ENCODE data around the gene KIF26B. TPM values are rescaled to one million over a fixed set of nuclear protein-coding genes. Genes with fewer than 3 reads are reported as not detected.

The KIF26B gene
- total and polyA plus RNA-seq, 10 of the 15 experiments (the other 5 are each of a cell fraction or from before 2014, with no cell fraction given) = 0.35 to 11.6 (median 2.2) TPM

GRCh38 chr1:245246433-245246832, 91.6 kb downstream of the KIF26B start (continued):
- no peak for TF ChIP-seq RB1 (IDR thresholded peaks at IDR 0.05; ENCODE audit: borderline replicate concordance)
- TF ChIP-seq SP1 (IDR thresholded peaks at IDR 0.05; ENCODE audit: low read depth, low read length) = no peak

GRCh38 chr1:245247356-245247755, 92.6 kb downstream of the KIF26B start:
- FAIRE-seq = no peak
- ChIA-PET CTCF (no interaction called here), SMC1A (ENCODE audit: uncharacterized antibody, unreplicated experiment) (no interaction called here), POLR2A (no interaction called here), RAD21 (ENCODE audit: unreplicated experiment) (no interaction called here)
- Histone ChIP-seq H3K27me3 (replicated peaks in 1 of 2; ENCODE audit: control insufficient read depth in 2 of 2, insufficient read depth in 2 of 2, low read length in 1 of 2) (no peaks in the 10 kb centered on the region), H3K27ac (ENCODE audit: control insufficient read depth, insufficient read depth) (no peak overlapping the region), H3K9ac (ENCODE audit: control insufficient read depth, insufficient read depth, low read length) (no peak overlapping the region), H3K9me3 (replicated peaks; ENCODE audit: control insufficient read depth, insufficient read depth, low read length) (no peaks in the 10 kb centered on the region), H3K4me3 (no peak overlapping the region), H3K4me1 (ENCODE audit: control insufficient read depth, insufficient read depth, low read length) (no peaks in the 10 kb centered on the region), H3K4me2 (ENCODE audit: control insufficient read depth, insufficient read depth) (no peak overlapping the region), H2AFZ (ENCODE audit: control insufficient read depth, low read depth, low read length) (no peak overlapping the region), H4K20me1 (ENCODE audit: control insufficient read depth, insufficient read depth) (no peaks in the 10 kb centered on the region), H3K36me3 (ENCODE audit: control insufficient read depth in 2 of 2, insufficient read depth in 2 of 2, low read length in 1 of 2) (no peaks in the 10 kb centered on the region), H3K79me2 (ENCODE audit: control insufficient read depth, insufficient read depth, low read length) (no peaks in the 10 kb centered on the region)
- intact Hi-C loops (cut with micrococcal nuclease; ENCODE audit: unreplicated experiment) (no loop called here), in situ Hi-C loops (cut with MboI) (no loop called here)
- BruUV-seq (replicated peaks) = no TSS peak
- ATAC-seq = no peak
- WGBS (ENCODE audit: insufficient coverage, insufficient replicate concordance, low lambda C conversion rate, missing lambda C conversion rate) = 31% methylated on average over 12 of the region's 12 CpGs
- no peak for DNase-seq (ENCODE audit: low read depth, low spot score)
- no peak for TF ChIP-seq SPI1 (IDR thresholded peaks at IDR 0.05; ENCODE audit: borderline replicate concordance, insufficient read depth, low read depth, low read length)
- no peak for TF ChIP-seq RFX5 (IDR thresholded peaks at IDR 0.05; ENCODE audit: low read depth, low read length)
- no peak for TF ChIP-seq ATF2 (IDR thresholded peaks at IDR 0.05; ENCODE audit: low read length)
- TF ChIP-seq ATF7 (IDR thresholded peaks at IDR 0.05; ENCODE audit: low read depth) = no peak
- no peak for TF ChIP-seq PRDM15 (CRISPR knock-in tag; IDR thresholded peaks at IDR 0.05)
- TF ChIP-seq ZNF592 (IDR thresholded peaks at IDR 0.05) = no peak
- no peak for TF ChIP-seq FOS (IDR thresholded peaks at IDR 0.05; ENCODE audit: borderline replicate concordance, extremely low read depth, insufficient read length)
- no peak for TF ChIP-seq JUNB (IDR thresholded peaks at IDR 0.05)
- no peak for TF ChIP-seq SREBF1 (IDR thresholded peaks at IDR 0.05; ENCODE audit: low read length)
- TF ChIP-seq PML (IDR thresholded peaks at IDR 0.05; ENCODE audit: low read length) = no peak
- TF ChIP-seq FOXM1 (IDR thresholded peaks at IDR 0.05; ENCODE audit: low read depth, low read length) = no peak
- TF ChIP-seq DPF2 (IDR thresholded peaks at IDR 0.05) = no peak
- TF ChIP-seq HDGF (IDR thresholded peaks at IDR 0.05) = no peak
- no peak for TF ChIP-seq RB1 (IDR thresholded peaks at IDR 0.05; ENCODE audit: borderline replicate concordance)
- no peak for TF ChIP-seq CBFB (IDR thresholded peaks at IDR 0.05; ENCODE audit: low read depth)
- no peak for TF ChIP-seq SMAD5 (IDR thresholded peaks at IDR 0.05; ENCODE audit: low read depth)
